ENCODE measurements around the gene CDC5L.
A peak's percentile ranks its signal among the peaks of the same experiment; 100 is the strongest.

CDC5L gene

DNA sequence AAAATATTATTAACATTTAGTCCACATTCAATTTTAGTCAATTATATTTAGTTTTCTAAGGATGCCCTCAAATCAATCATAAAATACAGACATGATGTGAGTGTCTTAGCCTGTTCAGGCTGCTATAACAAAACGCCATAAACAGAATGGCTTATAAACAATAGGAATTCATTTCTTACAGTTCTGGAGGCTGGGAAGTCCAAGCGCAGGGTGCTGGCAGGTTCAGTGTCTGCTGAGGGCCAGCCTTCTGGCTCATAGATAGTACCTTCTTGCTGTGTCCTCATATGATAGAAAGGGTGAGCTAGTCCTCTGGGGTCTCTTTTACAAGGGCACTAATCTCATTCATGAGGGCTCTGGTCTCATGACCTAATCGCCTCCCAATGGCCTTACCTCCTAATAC is 10.0 kb upstream of the CDC5L start:
- Histone ChIP-seq H3K4me2 (ENCODE audit: low read length) (no peak overlapping the region), H3K4me1 (ENCODE audit: control insufficient read depth, insufficient read depth, low read length) (no peaks in the 10 kb centered on the region), H3K27me3 (ENCODE audit: control insufficient read depth, insufficient read depth, low read length) (peaks cover 12% of the 10 kb centered on the region), H3K9ac (ENCODE audit: low read depth, low read length) (no peak overlapping the region), H3K4me3 (ENCODE audit: low read length) (no peak overlapping the region), H3K36me3 (ENCODE audit: insufficient read depth, low read length) (no peaks in the 10 kb centered on the region), H3K9me3 (replicated peaks; ENCODE audit: low read length) (no peaks in the 10 kb centered on the region)

- no peak overlapping the region for H3K4me3 ChIP-seq (ENCODE audit: low read length)
- peaks cover 10% of the 10 kb centered on the region for H3K27me3 ChIP-seq (ENCODE audit: control insufficient read depth, insufficient read depth, low read length)
- no peaks in the 10 kb centered on the region for H3K9me3 ChIP-seq (replicated peaks; ENCODE audit: low read length)
- no peak overlapping the region for H3K4me2 ChIP-seq (ENCODE audit: low read length)
- no peaks in the 10 kb centered on the region for H3K4me1 ChIP-seq (ENCODE audit: control insufficient read depth, insufficient read depth, low read length)
- no peaks in the 10 kb centered on the region for H3K36me3 ChIP-seq (ENCODE audit: insufficient read depth, low read length)
- no peak overlapping the region for H3K9ac ChIP-seq (ENCODE audit: low read depth, low read length)
Measured at GRCh38 chr6:44377971-44378370, 9.5 kb upstream of the CDC5L start.

DNA sequence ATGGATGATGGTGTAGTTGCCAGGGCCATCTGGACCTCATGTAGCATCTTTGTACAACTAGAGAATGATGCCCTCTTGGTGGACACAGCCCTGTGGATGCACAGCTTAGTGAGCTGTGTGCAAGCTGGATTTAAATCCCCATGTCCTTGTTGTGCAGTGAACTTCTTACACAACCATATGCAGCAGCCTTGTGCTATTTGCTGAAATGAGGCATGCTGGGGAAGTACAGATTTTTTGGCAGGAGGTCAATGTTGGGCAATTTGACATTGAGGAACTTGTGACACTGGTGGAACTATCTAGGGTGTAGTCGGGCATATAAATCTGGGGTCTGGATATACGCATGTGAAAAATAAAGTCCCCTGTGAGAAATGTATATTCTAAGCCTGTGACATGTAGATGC is 5.8 kb upstream of the CDC5L start:
- Histone ChIP-seq H3K9ac (ENCODE audit: low read depth, low read length) (no peak overlapping the region), H3K36me3 (ENCODE audit: insufficient read depth, low read length) (no peaks in the 10 kb centered on the region), H3K4me3 (ENCODE audit: low read length) (no peak overlapping the region), H3K9me3 (replicated peaks; ENCODE audit: low read length) (no peaks in the 10 kb centered on the region), H3K4me2 (ENCODE audit: low read length) (no peak overlapping the region), H3K27me3 (ENCODE audit: control insufficient read depth, insufficient read depth, low read length) (peaks cover 8% of the 10 kb centered on the region), H3K4me1 (ENCODE audit: control insufficient read depth, insufficient read depth, low read length) (peaks cover 6% of the 10 kb centered on the region)

- peaks cover 7% of the 10 kb centered on the region for H3K36me3 ChIP-seq (ENCODE audit: insufficient read depth, low read length)
- H3K4me1 ChIP-seq (ENCODE audit: control insufficient read depth, insufficient read depth, low read length): peaks cover 22% of the 10 kb centered on the region
- H3K4me2 ChIP-seq (ENCODE audit: low read length): peak overlapping the region; percentile 90
- peak overlapping the region; percentile 82 for H3K4me3 ChIP-seq (ENCODE audit: low read length)
- no peaks in the 10 kb centered on the region for H3K9me3 ChIP-seq (replicated peaks; ENCODE audit: low read length)
- H3K9ac ChIP-seq (ENCODE audit: low read depth, low read length): peak overlapping the region; percentile 92
- no peaks in the 10 kb centered on the region for H3K27me3 ChIP-seq (ENCODE audit: control insufficient read depth, insufficient read depth, low read length)
Measured at GRCh38 chr6:44386364-44386928, 1.1 kb upstream of the CDC5L start.

- no peaks in the 10 kb centered on the region for H3K27me3 ChIP-seq (ENCODE audit: control insufficient read depth, insufficient read depth, low read length)
- peaks cover 12% of the 10 kb centered on the region for H3K36me3 ChIP-seq (ENCODE audit: insufficient read depth, low read length)
- peak overlapping the region; percentile 90 for H3K4me2 ChIP-seq (ENCODE audit: low read length)
- peaks cover 22% of the 10 kb centered on the region for H3K4me1 ChIP-seq (ENCODE audit: control insufficient read depth, insufficient read depth, low read length)
- H3K4me3 ChIP-seq (ENCODE audit: low read length): peak overlapping the region; percentile 82
- no peaks in the 10 kb centered on the region for H3K9me3 ChIP-seq (replicated peaks; ENCODE audit: low read length)
- peak overlapping the region; percentile 92 for H3K9ac ChIP-seq (ENCODE audit: low read depth, low read length)
Measured at GRCh38 chr6:44386929-44387345, 569 bp upstream of the CDC5L start.

DNA sequence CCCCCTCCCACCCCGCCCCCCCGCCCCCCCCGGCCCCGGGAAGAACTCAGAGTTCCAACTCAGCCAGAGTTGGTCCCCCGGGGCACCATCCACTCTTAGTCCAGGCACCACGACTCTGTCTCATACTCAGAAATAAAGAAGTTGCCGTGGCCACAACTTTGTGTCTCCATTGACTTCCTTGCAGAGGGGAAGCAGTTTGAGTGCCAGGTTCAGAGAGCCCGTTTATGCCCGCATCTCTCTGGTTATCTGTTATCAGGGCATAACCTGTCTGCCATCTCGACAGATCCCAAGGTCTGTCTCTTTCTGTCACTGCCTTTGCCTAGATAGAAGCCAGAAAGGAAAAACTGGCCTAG is 605 bp downstream of the CDC5L start:
- peak overlapping the region; percentile 90 for H3K4me2 ChIP-seq (ENCODE audit: low read length)
- H3K4me1 ChIP-seq (ENCODE audit: control insufficient read depth, insufficient read depth, low read length): peaks cover 22% of the 10 kb centered on the region
- no peaks in the 10 kb centered on the region for H3K27me3 ChIP-seq (ENCODE audit: control insufficient read depth, insufficient read depth, low read length)
- H3K4me3 ChIP-seq (ENCODE audit: low read length): peak overlapping the region; percentile 82
- H3K9me3 ChIP-seq (replicated peaks; ENCODE audit: low read length): no peaks in the 10 kb centered on the region
- peaks cover 21% of the 10 kb centered on the region for H3K36me3 ChIP-seq (ENCODE audit: insufficient read depth, low read length)
- H3K9ac ChIP-seq (ENCODE audit: low read depth, low read length): peak overlapping the region; percentile 92

GRCh38 chr6:44388887-44389286 is 1.4 kb downstream of the CDC5L start:
- H3K4me2 ChIP-seq (ENCODE audit: low read length): peak overlapping the region; percentile 90
- no peaks in the 10 kb centered on the region for H3K27me3 ChIP-seq (ENCODE audit: control insufficient read depth, insufficient read depth, low read length)
- no peaks in the 10 kb centered on the region for H3K9me3 ChIP-seq (replicated peaks; ENCODE audit: low read length)
- peaks cover 22% of the 10 kb centered on the region for H3K4me1 ChIP-seq (ENCODE audit: control insufficient read depth, insufficient read depth, low read length)
- no peak overlapping the region for H3K9ac ChIP-seq (ENCODE audit: low read depth, low read length)
- peaks cover 29% of the 10 kb centered on the region for H3K36me3 ChIP-seq (ENCODE audit: insufficient read depth, low read length)
- peak overlapping the region; percentile 82 for H3K4me3 ChIP-seq (ENCODE audit: low read length)

GRCh38 chr6:44390158-44390683 is 2.7 kb downstream of the CDC5L start:
- Histone ChIP-seq H3K4me2 (ENCODE audit: low read length) (no peak overlapping the region), H3K27me3 (ENCODE audit: control insufficient read depth, insufficient read depth, low read length) (no peaks in the 10 kb centered on the region), H3K4me3 (ENCODE audit: low read length) (no peak overlapping the region), H3K9ac (ENCODE audit: low read depth, low read length) (no peak overlapping the region), H3K36me3 (ENCODE audit: insufficient read depth, low read length) (peaks cover 39% of the 10 kb centered on the region), H3K4me1 (ENCODE audit: control insufficient read depth, insufficient read depth, low read length) (peaks cover 22% of the 10 kb centered on the region), H3K9me3 (replicated peaks; ENCODE audit: low read length) (no peaks in the 10 kb centered on the region)

DNA sequence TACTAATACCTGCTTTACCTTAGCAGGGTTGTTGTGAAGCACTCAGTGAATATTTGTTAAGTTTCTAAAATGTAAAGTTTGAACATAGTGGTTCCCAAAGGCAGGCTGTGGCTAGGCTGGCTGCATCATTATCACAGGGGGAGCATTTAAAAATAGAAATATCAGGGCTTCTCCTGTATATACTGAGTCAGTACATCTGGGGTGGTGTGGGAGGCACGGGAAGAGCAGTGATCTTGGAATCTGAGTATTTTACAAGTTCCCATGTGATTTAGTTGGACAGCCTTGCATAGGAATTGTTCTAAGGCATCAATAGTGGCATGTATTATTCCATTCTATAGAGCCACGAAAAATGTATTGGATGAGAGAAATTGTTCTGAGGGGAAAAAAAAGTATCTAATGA is 8.0 kb downstream of the CDC5L start:
- Histone ChIP-seq H3K4me1 (ENCODE audit: control insufficient read depth, insufficient read depth, low read length) (no peaks in the 10 kb centered on the region), H3K27me3 (ENCODE audit: control insufficient read depth, insufficient read depth, low read length) (no peaks in the 10 kb centered on the region), H3K4me3 (ENCODE audit: low read length) (no peak overlapping the region), H3K36me3 (ENCODE audit: insufficient read depth, low read length) (peaks cover 76% of the 10 kb centered on the region), H3K9me3 (replicated peaks; ENCODE audit: low read length) (no peaks in the 10 kb centered on the region), H3K4me2 (ENCODE audit: low read length) (no peak overlapping the region), H3K9ac (ENCODE audit: low read depth, low read length) (no peak overlapping the region)

DNA sequence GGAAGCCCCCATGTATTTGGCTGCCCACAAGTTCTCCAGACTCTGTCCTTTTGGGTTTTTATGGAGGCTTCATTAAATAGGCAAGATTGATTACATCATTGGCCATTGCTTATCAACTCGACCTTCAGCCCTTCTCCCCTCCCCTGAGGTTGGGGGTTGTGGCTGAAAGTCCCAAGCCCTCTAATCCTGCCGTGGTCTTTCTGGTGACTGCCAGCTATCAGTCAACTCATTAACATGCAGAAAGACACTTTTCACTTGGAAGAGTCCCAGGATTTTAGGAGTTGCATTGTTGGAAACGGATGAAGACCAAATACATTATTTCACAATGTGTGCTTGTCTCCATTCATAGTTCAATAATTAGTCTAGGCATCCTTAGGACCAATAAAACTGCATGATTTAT is 9.5 kb downstream of the CDC5L start:
- H3K4me1 ChIP-seq (ENCODE audit: control insufficient read depth, insufficient read depth, low read length): no peaks in the 10 kb centered on the region
- H3K4me2 ChIP-seq (ENCODE audit: low read length): no peak overlapping the region
- H3K9ac ChIP-seq (ENCODE audit: low read depth, low read length): no peak overlapping the region
- no peaks in the 10 kb centered on the region for H3K9me3 ChIP-seq (replicated peaks; ENCODE audit: low read length)
- no peaks in the 10 kb centered on the region for H3K27me3 ChIP-seq (ENCODE audit: control insufficient read depth, insufficient read depth, low read length)
- H3K36me3 ChIP-seq (ENCODE audit: insufficient read depth, low read length): peaks cover 77% of the 10 kb centered on the region
- no peak overlapping the region for H3K4me3 ChIP-seq (ENCODE audit: low read length)

GRCh38 chr6:44397424-44398164 is 10.1 kb downstream of the CDC5L start:
- H3K4me2 ChIP-seq (ENCODE audit: low read length): no peak overlapping the region
- H3K4me1 ChIP-seq (ENCODE audit: control insufficient read depth, insufficient read depth, low read length): no peaks in the 10 kb centered on the region
- H3K9ac ChIP-seq (ENCODE audit: low read depth, low read length): no peak overlapping the region
- H3K27me3 ChIP-seq (ENCODE audit: control insufficient read depth, insufficient read depth, low read length): no peaks in the 10 kb centered on the region
- no peak overlapping the region for H3K4me3 ChIP-seq (ENCODE audit: low read length)
- no peaks in the 10 kb centered on the region for H3K9me3 ChIP-seq (replicated peaks; ENCODE audit: low read length)
- peaks cover 73% of the 10 kb centered on the region for H3K36me3 ChIP-seq (ENCODE audit: insufficient read depth, low read length)

DNA sequence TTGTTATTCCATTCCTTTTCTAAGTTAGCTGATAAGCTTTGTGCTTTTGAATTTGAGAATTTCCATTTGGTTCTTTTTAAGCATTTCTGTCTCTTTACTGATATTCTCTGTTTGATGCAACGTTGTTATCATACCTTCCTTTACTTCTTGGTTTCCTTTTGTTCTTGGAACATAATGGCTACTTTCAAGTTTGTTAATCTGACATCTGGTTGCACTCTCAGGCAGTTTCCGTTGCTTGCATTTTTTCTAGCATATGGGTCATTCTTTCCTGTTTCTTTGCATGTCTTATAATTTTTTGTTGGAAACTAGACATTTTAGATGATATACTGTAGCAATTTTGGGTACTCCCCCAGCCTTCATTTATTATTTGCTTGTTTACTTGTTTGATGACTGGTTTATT is 12.5 kb downstream of the CDC5L start:
- H3K9me3 ChIP-seq (replicated peaks; ENCODE audit: low read length): no peaks in the 10 kb centered on the region
- no peak overlapping the region for H3K9ac ChIP-seq (ENCODE audit: low read depth, low read length)
- no peak overlapping the region for H3K4me3 ChIP-seq (ENCODE audit: low read length)
- peaks cover 68% of the 10 kb centered on the region for H3K36me3 ChIP-seq (ENCODE audit: insufficient read depth, low read length)
- no peaks in the 10 kb centered on the region for H3K27me3 ChIP-seq (ENCODE audit: control insufficient read depth, insufficient read depth, low read length)
- H3K4me2 ChIP-seq (ENCODE audit: low read length): no peak overlapping the region
- no peaks in the 10 kb centered on the region for H3K4me1 ChIP-seq (ENCODE audit: control insufficient read depth, insufficient read depth, low read length)

Measured in skeletal muscle satellite cell (primary cell).